PC-9 (cell line): ENCODE measurements around the gene STK10. TPM values are rescaled to one million over a fixed set of nuclear protein-coding genes. Genes with fewer than 3 reads are reported as not detected.

Source experiments
- BruUV-seq: library from RNA; stranded (reverse); fragments of 400-500 nt; replicated peaks from 2 replicates; lab custom pipeline; 2021; lab: Mats Ljungman, UMichigan
- CTCF ChIA-PET: fragments of 300-600 bp; sonication (Branson Sonifier 250); formaldehyde crosslinking; loops from one replicate; lab custom pipeline; 2022; ENCODE audit warnings: antibody characterized with exemption; lab: Charles Lee
- POLR2A ChIA-PET: fragments of 300-600 bp; sonication (Branson Sonifier 250); formaldehyde crosslinking; loops from one replicate; lab custom pipeline; 2022; ENCODE audit warnings: antibody characterized with exemption; ENCODE audit not compliant: unreplicated experiment; lab: Charles Lee
- DNase-seq, 2 experiments: peaks; one replicate each; pipeline versions ENCODE4 v3.0.0 to v3.0.0-alpha.2; 2015 to 2022; ENCODE audit warnings: mixed read lengths in 1 of 2
- H2AFZ ChIP-seq: fragments of 200-600 bp; sonication (generic); 2 replicates; pipeline ENCODE4 v1.8.1; 2017; ENCODE audit warnings: antibody characterized with exemption
- H3F3A ChIP-seq: fragments of 200-600 bp; sonication (generic); 2 replicates; pipeline ENCODE4 v1.8.1; 2017; ENCODE audit warnings: antibody characterized with exemption, mild to moderate bottlenecking, low read depth; ENCODE audit not compliant: insufficient read depth
- H3K27ac ChIP-seq: fragments of 200-600 bp; sonication (generic); 2 replicates; pipeline ENCODE4 v1.6.1; 2016; ENCODE audit warnings: mixed run types
- H3K27me3 ChIP-seq: fragments of 200-600 bp; sonication (generic); 2 replicates; pipeline ENCODE4 v1.6.1; 2016; ENCODE audit warnings: low read depth, mixed run types; ENCODE audit not compliant: insufficient read depth
- H3K36me3 ChIP-seq: fragments of 200-600 bp; sonication (generic); 2 replicates; pipeline ENCODE4 v1.6.1; 2016; ENCODE audit warnings: low read depth, mixed run types
- H3K4me1 ChIP-seq: fragments of 200-600 bp; sonication (generic); replicated peaks from 2 replicates; pipeline ENCODE4 v1.6.1; 2016; ENCODE audit warnings: mixed run types; ENCODE audit not compliant: insufficient read depth
- H3K4me2 ChIP-seq: fragments of 200-600 bp; sonication (generic); 2 replicates; pipeline ENCODE4 v1.6.1; 2017; ENCODE audit warnings: mixed run types
- H3K4me3 ChIP-seq: fragments of 200-600 bp; sonication (generic); 2 replicates; pipeline ENCODE4 v1.6.1; 2016; ENCODE audit warnings: mixed run types
- H3K79me2 ChIP-seq: fragments of 200-600 bp; sonication (generic); 2 replicates; pipeline ENCODE4 v1.6.1; 2017; ENCODE audit warnings: low read depth, mixed run types
- H3K9me2 ChIP-seq: fragments of 200-600 bp; sonication (generic); 2 replicates; pipeline ENCODE4 v1.8.1; 2017; ENCODE audit warnings: mild to moderate bottlenecking; ENCODE audit not compliant: insufficient read depth
- H3K9me3 ChIP-seq: fragments of 200-600 bp; sonication (generic); 2 replicates; pipeline ENCODE4 v1.8.1; 2016; ENCODE audit warnings: low read depth; ENCODE audit not compliant: insufficient read depth
- H4K20me1 ChIP-seq: fragments of 200-600 bp; sonication (generic); 2 replicates; pipeline ENCODE4 v1.8.1; 2017; ENCODE audit not compliant: insufficient read depth
- CTCF ChIP-seq: fragments of 200-600 bp; sonication (generic); conservative IDR thresholded peaks from 2 replicates; pipeline ENCODE4 v1.6.1; 2017; ENCODE audit warnings: mixed run types, antibody characterized with exemption, mild to moderate bottlenecking, moderate library complexity
- EZH2 ChIP-seq: fragments of 200-600 bp; sonication (generic); IDR thresholded peaks from 2 replicates; pipeline ENCODE4 v1.8.0; 2017; ENCODE audit warnings: antibody characterized with exemption, low read depth
- intact Hi-C: fragments of 100-400 bp; cut with micrococcal nuclease; formaldehyde crosslinking; loops from one replicate; pipeline ENCODE4 v1.10.0; 2022; ENCODE audit not compliant: unreplicated experiment
- total RNA-seq: library from RNA; stranded (reverse); gene quantifications from 2 replicates; pipeline ENCODE4 v1.2.3, GENCODE V29; 2021

STK10 gene
- total RNA-seq, 1 experiment from 2014 or later: 31.5 TPM

- H3K27ac ChIP-seq: no peak overlapping the region
- POLR2A ChIA-PET: no interaction called here
- no peaks in the 10 kb centered on the region for H3K27me3 ChIP-seq
- H3F3A ChIP-seq: no peaks in the 10 kb centered on the region
- BruUV-seq: no TSS peak
- H4K20me1 ChIP-seq: peaks cover 14% of the 10 kb centered on the region
- no peak for DNase-seq
- H3K9me3 ChIP-seq: no peaks in the 10 kb centered on the region
- H3K4me1 ChIP-seq: no peaks in the 10 kb centered on the region
- H3K36me3 ChIP-seq: no peaks in the 10 kb centered on the region
- H3K4me2 ChIP-seq: no peak overlapping the region
- no peaks in the 10 kb centered on the region for H3K79me2 ChIP-seq
- H3K4me3 ChIP-seq: no peak overlapping the region
- H3K9me2 ChIP-seq: no peaks in the 10 kb centered on the region
- CTCF ChIA-PET: no interaction called here
- intact Hi-C loops: no loop called here
- no peak overlapping the region for H2AFZ ChIP-seq
- TF ChIP-seq EZH2: no peak
- TF ChIP-seq CTCF: no peak
Observed at GRCh38 chr5:172171118-172171517, 16.9 kb downstream of the STK10 start.

GRCh38 chr5:172170251-172170701 lies 17.7 kb downstream of the STK10 start:
- peaks cover 6% of the 10 kb centered on the region; the same call in 1 of the 2 replicates for H4K20me1 ChIP-seq
- no peak overlapping the region for H2AFZ ChIP-seq
- H3K27ac ChIP-seq: no peak overlapping the region
- H3K4me3 ChIP-seq: no peak overlapping the region
- H3K36me3 ChIP-seq: no peaks in the 10 kb centered on the region
- no peaks in the 10 kb centered on the region for H3K9me2 ChIP-seq
- H3K79me2 ChIP-seq: no peaks in the 10 kb centered on the region
- no peak for DNase-seq
- POLR2A ChIA-PET: no interaction called here
- no peaks in the 10 kb centered on the region for H3K27me3 ChIP-seq
- H3F3A ChIP-seq: no peaks in the 10 kb centered on the region
- no peak overlapping the region for H3K4me2 ChIP-seq
- CTCF ChIA-PET: no interaction called here
- no TSS peak for BruUV-seq
- intact Hi-C loops: no loop called here
- H3K9me3 ChIP-seq: no peaks in the 10 kb centered on the region
- no peaks in the 10 kb centered on the region for H3K4me1 ChIP-seq
- TF ChIP-seq CTCF (no peak), EZH2 (no peak)

GRCh38 chr5:172169216-172169615 lies 18.8 kb downstream of the STK10 start:
- Histone ChIP-seq H3K9me3 (no peaks in the 10 kb centered on the region), H3K4me1 (no peaks in the 10 kb centered on the region), H3K79me2 (no peaks in the 10 kb centered on the region), H3F3A (no peaks in the 10 kb centered on the region; the same call in 1 of the 2 replicates), H3K27me3 (no peaks in the 10 kb centered on the region), H3K9me2 (no peaks in the 10 kb centered on the region), H3K4me2 (no peak overlapping the region), H3K27ac (no peak overlapping the region), H3K4me3 (no peak overlapping the region), H4K20me1 (no peaks in the 10 kb centered on the region), H3K36me3 (no peaks in the 10 kb centered on the region), H2AFZ (no peak overlapping the region)
- intact Hi-C loops: no loop called here
- ChIA-PET POLR2A (no interaction called here), CTCF (no interaction called here)
- TF ChIP-seq EZH2 (no peak), CTCF (no peak)
- DNase-seq: no peak
- no TSS peak for BruUV-seq
